Muscle of leg (tissue), 11 donors: ENCODE measurements around the gene CASP3. TPM values are rescaled to one million over a fixed set of nuclear protein-coding genes. Genes with fewer than 3 reads are reported as not detected.

ENCODE experiments used
- DNase-seq: peaks from one replicate; pipeline ENCODE4 v3.0.0; 2013
- H3K27ac ChIP-seq: one replicate; pipeline ENCODE4 v1.5.1; 2013; ENCODE audit warnings: mild to moderate bottlenecking, low read length, control low read depth
- H3K27me3 ChIP-seq: one replicate; pipeline ENCODE4 v1.6.1; 2013; ENCODE audit warnings: low read length; ENCODE audit not compliant: control insufficient read depth, insufficient read depth
- H3K36me3 ChIP-seq: one replicate; pipeline ENCODE4 v1.6.1; 2013; ENCODE audit warnings: low read length; ENCODE audit not compliant: control insufficient read depth, insufficient read depth
- H3K4me1 ChIP-seq: one replicate; pipeline ENCODE4 v1.6.1; 2013; ENCODE audit warnings: low read length; ENCODE audit not compliant: control insufficient read depth, insufficient read depth
- H3K4me3 ChIP-seq: one replicate; pipeline ENCODE4 v1.5.1; 2013; ENCODE audit warnings: low read length, control low read depth
- H3K9me3 ChIP-seq: replicated peaks from 2 replicates; pipeline ENCODE4 v1.6.1; 2013; ENCODE audit warnings: low read depth, low read length; ENCODE audit not compliant: control insufficient read depth
- WGBS: methylation state at CpG from one replicate; pipeline ENCODE4 v1.1.5; 2013; ENCODE audit warnings: missing lambda C conversion rate; ENCODE audit not compliant: insufficient coverage; 5-methylcytosine and 5-hydroxymethylcytosine counted together
- polyA plus RNA-seq, 8 donors: library from polyadenylated mRNA; unstranded; fragments of 120-200 nt; gene quantifications; one replicate each; pipeline versions ENCODE4 v1.2.1 to v1.2.3, GENCODE V29; 2013; ENCODE audit warnings: inconsistent platforms in 1 of 8, low replicate concordance in 1 of 8; ENCODE audit not compliant: insufficient read length in 8 of 8, insufficient read depth in 1 of 8
- total RNA-seq: library from RNA; stranded (reverse); fragments of 120-200 nt; gene quantifications from one replicate; pipeline ENCODE4 v1.2.4, GENCODE V29; 2013

The CASP3 gene
- total and polyA plus RNA-seq, 9 donors = 35.6 to 49.1 (median 41.6) TPM

GRCh38 chr4:184588893-184589292, 60.4 kb downstream of the CASP3 start:
- Histone ChIP-seq H3K4me1 (peaks cover 2% of the 10 kb centered on the region), H3K27ac (no peak overlapping the region), H3K4me3 (no peak overlapping the region), H3K9me3 (no peaks in the 10 kb centered on the region), H3K27me3 (no peaks in the 10 kb centered on the region), H3K36me3 (no peaks in the 10 kb centered on the region)
- WGBS = 67% methylated on average over 7 of the region's 8 CpGs
- no peak for DNase-seq

- no peaks in the 10 kb centered on the region for H3K27me3 ChIP-seq
- H3K27ac ChIP-seq = no peak overlapping the region
- H3K4me3 ChIP-seq = no peak overlapping the region
- no peaks in the 10 kb centered on the region for H3K36me3 ChIP-seq
- peaks cover 2% of the 10 kb centered on the region for H3K4me1 ChIP-seq
- no peak for DNase-seq
- H3K9me3 ChIP-seq = no peaks in the 10 kb centered on the region
- 50% methylated on average over 2 of the region's 3 CpGs for whole genome bisulfite sequencing
Observed at GRCh38 chr4:184587701-184588100, 61.5 kb downstream of the CASP3 start.

GRCh38 chr4:184587221-184587620, 62.0 kb downstream of the CASP3 start:
- no peaks in the 10 kb centered on the region for H3K9me3 ChIP-seq
- H3K4me3 ChIP-seq = no peak overlapping the region
- H3K36me3 ChIP-seq = no peaks in the 10 kb centered on the region
- DNase-seq = no peak
- H3K4me1 ChIP-seq = peaks cover 2% of the 10 kb centered on the region
- WGBS = 82% methylated on average over 2 of the region's 5 CpGs
- H3K27me3 ChIP-seq = no peaks in the 10 kb centered on the region
- H3K27ac ChIP-seq = no peak overlapping the region

- 93% methylated on average over 5 of the region's 9 CpGs for WGBS
- DNase-seq = no peak
- no peaks in the 10 kb centered on the region for H3K27me3 ChIP-seq
- H3K4me1 ChIP-seq = no peaks in the 10 kb centered on the region
- no peaks in the 10 kb centered on the region for H3K36me3 ChIP-seq
- no peak overlapping the region for H3K27ac ChIP-seq
- H3K9me3 ChIP-seq = no peaks in the 10 kb centered on the region
- H3K4me3 ChIP-seq = no peak overlapping the region
Observed at GRCh38 chr4:184583738-184584502, 65.3 kb downstream of the CASP3 start.

Other genes with a start within 250 kb of the CASP3 start
- 14.8 TPM for gene IRF2, start 174.9 kb downstream of the CASP3 start, total RNA-seq
- gene IRF2, start 174.9 kb downstream of the CASP3 start, polyA plus RNA-seq = 10 to 100 TPM; 15.2 to 19.4 (median 18.0) TPM
- 29.3 TPM for gene PRIMPOL, start 291 bp upstream of the CASP3 start, total RNA-seq
- gene PRIMPOL, start 291 bp upstream of the CASP3 start, polyA plus RNA-seq = 10 to 100 TPM; 22.9 to 32.6 (median 25.2) TPM
- 21.7 TPM for gene CENPU, start 84.6 kb upstream of the CASP3 start, total RNA-seq
- gene CENPU, start 84.6 kb upstream of the CASP3 start, polyA plus RNA-seq = 10 to 100 TPM; 19.0 to 32.3 (median 21.5) TPM
- 37.8 TPM for gene ACSL1, start 176.5 kb upstream of the CASP3 start, total RNA-seq
- gene ACSL1, start 176.5 kb upstream of the CASP3 start, polyA plus RNA-seq = 10 to 100 TPM; 32.8 to 51.9 (median 41.4) TPM